ENCODE results near the gene SAMD7.

Gene SAMD7

GRCh38 chr3:169868369-169868768 lies 43.0 kb upstream of the SAMD7 start:
- CTCF ChIA-PET: no interaction called here
- TF ChIP-seq FOXK2 (IDR thresholded peaks at IDR 0.05) (no peak), TARDBP (IDR thresholded peaks at IDR 0.05) (no peak), NFRKB (IDR thresholded peaks at IDR 0.05) (no peak), PKNOX1 (IDR thresholded peaks at IDR 0.05) (peak; percentile 44), ARNT (IDR thresholded peaks at IDR 0.05) (no peak), L3MBTL2 (conservative IDR thresholded peaks at IDR 0.05) (no peak)
- no peak for DNase-seq (ENCODE audit: extremely low spot score)
- POLR2A ChIA-PET: no interaction called here

- CTCF ChIA-PET: no interaction called here
- DNase-seq (ENCODE audit: extremely low spot score): no peak
- POLR2A ChIA-PET: no interaction called here
- TF ChIP-seq ARNT (IDR thresholded peaks at IDR 0.05) (no peak), SP1 (IDR thresholded peaks at IDR 0.05) (no peak), PKNOX1 (IDR thresholded peaks at IDR 0.05) (no peak), L3MBTL2 (conservative IDR thresholded peaks at IDR 0.05) (no peak), ZNF384 (IDR thresholded peaks at IDR 0.05) (no peak), FOXA1 (IDR thresholded peaks at IDR 0.05) (no peak), ELF4 (IDR thresholded peaks at IDR 0.05) (no peak), FOXK2 (IDR thresholded peaks at IDR 0.05) (no peak), CTBP1 (IDR thresholded peaks at IDR 0.05; ENCODE audit: borderline replicate concordance) (no peak), FOXM1 (IDR thresholded peaks at IDR 0.05; ENCODE audit: borderline replicate concordance) (no peak), BHLHE40 (IDR thresholded peaks at IDR 0.05; ENCODE audit: borderline replicate concordance) (no peak), SUZ12 (IDR thresholded peaks at IDR 0.05) (no peak), LEF1 (IDR thresholded peaks at IDR 0.05; ENCODE audit: borderline replicate concordance) (no peak), NFRKB (IDR thresholded peaks at IDR 0.05) (no peak), TARDBP (IDR thresholded peaks at IDR 0.05) (no peak), HDGF (IDR thresholded peaks at IDR 0.05; ENCODE audit: borderline replicate concordance) (no peak)
Observed at GRCh38 chr3:169869484-169870220, 41.7 kb upstream of the SAMD7 start, which contains the start of gene LRRC31. Gene LRRC31, minus strand, starts transcription at chr3:169869935. Its CDS starts 128 bp downstream, at chr3:169869807.

- no peak for TF ChIP-seq LEF1 (IDR thresholded peaks at IDR 0.05; ENCODE audit: borderline replicate concordance)
- TF ChIP-seq FOXK2 (IDR thresholded peaks at IDR 0.05): no peak
- no peak for TF ChIP-seq L3MBTL2 (conservative IDR thresholded peaks at IDR 0.05)
- POLR2A ChIA-PET: no interaction called here
- no peak for DNase-seq (ENCODE audit: extremely low spot score)
- CTCF ChIA-PET: no interaction called here
Observed at GRCh38 chr3:169871129-169871886, 40.1 kb upstream of the SAMD7 start.

- DNase-seq (ENCODE audit: extremely low spot score): no peak
- POLR2A ChIA-PET: no interaction called here
- CTCF ChIA-PET: no interaction called here
- TF ChIP-seq L3MBTL2 (conservative IDR thresholded peaks at IDR 0.05): no peak
- TF ChIP-seq ARNT (IDR thresholded peaks at IDR 0.05): no peak
- no peak for TF ChIP-seq HDGF (IDR thresholded peaks at IDR 0.05; ENCODE audit: borderline replicate concordance)
- TF ChIP-seq FOXK2 (IDR thresholded peaks at IDR 0.05): no peak
- TF ChIP-seq NFRKB (IDR thresholded peaks at IDR 0.05): no peak
- no peak for TF ChIP-seq ELF4 (IDR thresholded peaks at IDR 0.05)
- no peak for TF ChIP-seq CTBP1 (IDR thresholded peaks at IDR 0.05; ENCODE audit: borderline replicate concordance)
- TF ChIP-seq BHLHE40 (IDR thresholded peaks at IDR 0.05; ENCODE audit: borderline replicate concordance): no peak
- TF ChIP-seq TARDBP (IDR thresholded peaks at IDR 0.05): no peak
- no peak for TF ChIP-seq PKNOX1 (IDR thresholded peaks at IDR 0.05)
- no peak for TF ChIP-seq FOXM1 (IDR thresholded peaks at IDR 0.05; ENCODE audit: borderline replicate concordance)
Observed at GRCh38 chr3:169879013-169879557, 32.3 kb upstream of the SAMD7 start.

- no peak for DNase-seq (ENCODE audit: extremely low spot score)
- TF ChIP-seq L3MBTL2 (conservative IDR thresholded peaks at IDR 0.05) (no peak), BHLHE40 (IDR thresholded peaks at IDR 0.05; ENCODE audit: borderline replicate concordance) (no peak), FOXK2 (IDR thresholded peaks at IDR 0.05) (no peak), CTBP1 (IDR thresholded peaks at IDR 0.05; ENCODE audit: borderline replicate concordance) (no peak), ELF4 (IDR thresholded peaks at IDR 0.05) (no peak), LEF1 (IDR thresholded peaks at IDR 0.05; ENCODE audit: borderline replicate concordance) (no peak), NFRKB (IDR thresholded peaks at IDR 0.05) (no peak), SUZ12 (IDR thresholded peaks at IDR 0.05) (no peak), FOXA1 (IDR thresholded peaks at IDR 0.05) (no peak), ZNF384 (IDR thresholded peaks at IDR 0.05) (no peak), TARDBP (IDR thresholded peaks at IDR 0.05) (no peak), ARNT (IDR thresholded peaks at IDR 0.05) (no peak), HDGF (IDR thresholded peaks at IDR 0.05; ENCODE audit: borderline replicate concordance) (no peak), FOXM1 (IDR thresholded peaks at IDR 0.05; ENCODE audit: borderline replicate concordance) (no peak), PKNOX1 (IDR thresholded peaks at IDR 0.05) (no peak)
- POLR2A ChIA-PET: no interaction called here
- CTCF ChIA-PET: no interaction called here
Observed at GRCh38 chr3:169879845-169880575, 31.4 kb upstream of the SAMD7 start.

Data from HEK293T (cell line).